ENCODE data around the gene CHD9. TPM values are rescaled to one million over a fixed set of nuclear protein-coding genes. Genes with fewer than 3 reads are reported as not detected.

The CHD9 gene
- total RNA-seq, 1 experiment from 2014 or later, result 25.4 TPM

- H3K4me1 ChIP-seq (ENCODE audit: control insufficient read depth, insufficient read depth, low read length), result no peaks in the 10 kb centered on the region
- no peak overlapping the region for H3K27ac ChIP-seq (ENCODE audit: low read length)
- ChIA-PET CTCF (no interaction called here), POLR2A (no interaction called here)
- no peak overlapping the region for H3K4me3 ChIP-seq (ENCODE audit: low read depth in 2 of 2, low read length in 2 of 2)
- BruUV-seq (replicated peaks), result no TSS peak
- DNase-seq (ENCODE audit: low read depth, low spot score), result no peak
- H3K9me3 ChIP-seq (ENCODE audit: control insufficient read depth, insufficient read depth, low read depth, low read length), result no peaks in the 10 kb centered on the region
- H3K27me3 ChIP-seq (ENCODE audit: control insufficient read depth, insufficient read depth, low read length), result no peaks in the 10 kb centered on the region
- no peak for TF ChIP-seq SIN3A (IDR thresholded peaks at IDR 0.05; ENCODE audit: borderline replicate concordance, insufficient read depth, low read depth, low read length)
- no peak for TF ChIP-seq REST (IDR thresholded peaks at IDR 0.05; ENCODE audit: insufficient read depth in 1 of 2, low read depth in 2 of 2, low read length in 1 of 2)
- no peak for TF ChIP-seq POLR2AphosphoS5 (IDR thresholded peaks at IDR 0.05; ENCODE audit: low read depth, low read length)
- no peak for TF ChIP-seq TCF7L2 (IDR thresholded peaks at IDR 0.05; ENCODE audit: low read depth, low read length)
- TF ChIP-seq CTCF (IDR thresholded peaks at IDR 0.05), result no peak
- intact Hi-C loops (cut with micrococcal nuclease; ENCODE audit: unreplicated experiment) (loop anchor here (10.0 kb wide), 1 partner anchor 230 kb away; the partner anchor contains the start of genes CHD9 and CHD9NB), in situ Hi-C loops (cut with HindIII; ENCODE audit: low pct_unique_long_range_greater_than_20kb, low sequenced_read_pairs) (no loop called here)
- peaks cover 15% of the 10 kb centered on the region for H3K36me3 ChIP-seq (ENCODE audit: control insufficient read depth, insufficient read depth, low read length)
- no peak for ATAC-seq
Measured at GRCh38 chr16:53285236-53285635, 230.4 kb downstream of the CHD9 start.

- intact Hi-C loops (cut with micrococcal nuclease; ENCODE audit: unreplicated experiment), result no loop called here
Measured at GRCh38 chr16:53290520-53290919, 235.7 kb downstream of the CHD9 start.

More at GRCh38 chr16:53290520-53290919, 235.7 kb downstream of the CHD9 start:
- in situ Hi-C loops (cut with HindIII; ENCODE audit: low pct_unique_long_range_greater_than_20kb, low sequenced_read_pairs), result no loop called here
- no peak for DNase-seq (ENCODE audit: low read depth, low spot score)
- POLR2A ChIA-PET, result interaction anchor here (0.6 kb wide), 1 partner anchor 63 kb away, joined by 3 read pairs; no protein-coding TSS in a partner anchor
- Histone ChIP-seq H3K36me3 (ENCODE audit: control insufficient read depth, insufficient read depth, low read length) (peaks cover 29% of the 10 kb centered on the region), H3K4me3 (ENCODE audit: low read depth in 2 of 2, low read length in 2 of 2) (no peak overlapping the region), H3K27ac (ENCODE audit: low read length) (no peak overlapping the region), H3K4me1 (ENCODE audit: control insufficient read depth, insufficient read depth, low read length) (no peaks in the 10 kb centered on the region), H3K27me3 (ENCODE audit: control insufficient read depth, insufficient read depth, low read length) (no peaks in the 10 kb centered on the region), H3K9me3 (ENCODE audit: control insufficient read depth, insufficient read depth, low read depth, low read length) (no peaks in the 10 kb centered on the region)
- no peak for TF ChIP-seq REST (IDR thresholded peaks at IDR 0.05; ENCODE audit: insufficient read depth in 1 of 2, low read depth in 2 of 2, low read length in 1 of 2)
- no peak for TF ChIP-seq POLR2AphosphoS5 (IDR thresholded peaks at IDR 0.05; ENCODE audit: low read depth, low read length)
- TF ChIP-seq CTCF (IDR thresholded peaks at IDR 0.05), result no peak
- no peak for TF ChIP-seq SIN3A (IDR thresholded peaks at IDR 0.05; ENCODE audit: borderline replicate concordance, insufficient read depth, low read depth, low read length)
- no peak for TF ChIP-seq TCF7L2 (IDR thresholded peaks at IDR 0.05; ENCODE audit: low read depth, low read length)
- no peak for ATAC-seq
- no TSS peak for BruUV-seq (replicated peaks)
- CTCF ChIA-PET, result no interaction called here
